ENCODE data around the gene PABPC1L. TPM values are rescaled to one million over a fixed set of nuclear protein-coding genes. Genes with fewer than 3 reads are reported as not detected.

The PABPC1L gene
- 14.9 to 21.1 TPM (median 20.8 TPM) in 5 replicates for total RNA-seq (2022; extraction: Qiagen RNA extraction; ENCODE audit: low read depth)

DNA sequence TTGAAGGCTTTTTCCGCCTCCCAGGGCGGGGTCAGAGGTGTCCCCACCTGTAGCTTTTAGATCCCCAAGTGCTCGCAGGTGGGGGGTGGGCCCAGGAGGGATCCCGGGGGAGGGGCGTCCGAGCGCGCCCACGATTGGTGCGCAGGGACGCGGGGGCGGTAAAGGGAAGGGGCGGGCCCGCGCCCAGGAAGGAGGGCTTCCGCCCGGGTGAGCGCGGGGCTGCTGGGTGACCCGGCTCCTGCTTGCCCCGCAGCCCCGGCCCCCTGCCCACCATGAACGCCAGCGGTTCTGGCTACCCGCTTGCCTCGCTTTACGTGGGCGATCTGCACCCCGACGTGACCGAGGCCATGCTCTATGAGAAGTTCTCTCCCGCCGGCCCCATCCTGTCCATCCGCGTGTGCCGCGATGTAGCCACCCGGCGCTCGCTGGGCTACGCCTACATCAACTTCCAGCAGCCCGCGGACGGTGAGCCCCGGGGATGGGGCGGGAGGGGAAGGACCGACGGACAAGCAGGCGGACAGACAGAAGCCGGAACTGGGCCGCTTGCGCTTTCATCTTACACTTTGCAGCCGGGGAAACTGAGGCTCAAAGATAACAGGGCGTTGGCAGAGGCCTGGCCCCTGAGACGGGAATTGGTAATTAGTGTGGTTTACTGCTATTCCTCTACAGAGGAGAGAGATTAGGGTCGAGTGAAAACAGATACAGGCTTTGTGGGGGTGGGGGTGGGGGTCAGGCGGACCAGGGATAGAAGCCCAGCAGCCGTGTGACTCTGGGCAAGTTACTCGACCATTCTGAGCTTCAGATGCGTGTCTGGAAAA, at the start of gene PABPC1L:
Gene PABPC1L (plus strand): TSS at position 189 of the 818 bp plus-strand sequence. CDS start 84 bp downstream, at position 273.

GRCh38 chr20:44885392-44886265, 24.2 kb upstream of the PABPC1L start, which contains the start of gene YWHAB:
TSS of gene YWHAB (plus strand) at chr20:44885705. CDS start at chr20:44901534, 15,829 bp downstream.

GRCh38 chr20:44960103-44960852, 50.4 kb downstream of the PABPC1L start, which contains the start of gene TOMM34:
TSS of gene TOMM34 (minus strand) at chr20:44960397. CDS start at chr20:44960333, 64 bp downstream.

GRCh38 chr20:44966030-44966961, 56.4 kb downstream of the PABPC1L start, which contains the start of gene STK4:
TSS of gene STK4 (plus strand) at chr20:44966512. CDS start at chr20:44966569, 57 bp downstream.

Other genes starting within 250 kb of the PABPC1L start
- gene CCN5, start 194.7 kb upstream of the PABPC1L start, total RNA-seq (2022; extraction: Qiagen RNA extraction; ENCODE audit: low read depth), result 18.1 to 40.4 TPM (median 24.9 TPM) in 5 replicates
- 0.33 to 0.64 TPM (median 0.56 TPM) in 5 replicates for gene KCNK15, start 164.2 kb upstream of the PABPC1L start, total RNA-seq (2022; extraction: Qiagen RNA extraction; ENCODE audit: low read depth)
- gene RIMS4, start 99.5 kb upstream of the PABPC1L start, total RNA-seq (2022; extraction: Qiagen RNA extraction; ENCODE audit: low read depth), result 0.90 to 2.0 TPM (median 1.5 TPM) in 5 replicates
- gene YWHAB, start 24.4 kb upstream of the PABPC1L start, total RNA-seq (2022; extraction: Qiagen RNA extraction; ENCODE audit: low read depth), result 173 to 220 TPM (median 196 TPM) in 5 replicates
- gene TOMM34, start 50.3 kb downstream of the PABPC1L start, total RNA-seq (2022; extraction: Qiagen RNA extraction; ENCODE audit: low read depth), result 39.1 to 43.4 TPM (median 40.9 TPM) in 5 replicates
- gene STK4, start 56.5 kb downstream of the PABPC1L start, total RNA-seq (2022; extraction: Qiagen RNA extraction; ENCODE audit: low read depth), result 10.4 to 16.4 TPM (median 13.1 TPM) in 5 replicates
- gene KCNS1, start 191.1 kb downstream of the PABPC1L start, total RNA-seq (2022; extraction: Qiagen RNA extraction; ENCODE audit: low read depth), result not detected in 5 replicates
- not detected in 5 replicates for gene WFDC5, start 205.1 kb downstream of the PABPC1L start, total RNA-seq (2022; extraction: Qiagen RNA extraction; ENCODE audit: low read depth)
- gene WFDC12, start 214.4 kb downstream of the PABPC1L start, total RNA-seq (2022; extraction: Qiagen RNA extraction; ENCODE audit: low read depth), result not detected in 5 replicates

Measured in A549 treated with ZK216348 at 1 μM for 4 hours (cell line).